Right atrium auricular region (tissue), 2 donors: Measurements from ENCODE around the gene LEP. TPM values are rescaled to one million over a fixed set of nuclear protein-coding genes. Genes with fewer than 3 reads are reported as not detected.

Experiments
- DNase-seq: peaks from one replicate; pipeline ENCODE4 v3.0.0-alpha.2; 2019; ENCODE audit warnings: low spot score
- H3K27ac ChIP-seq, 2 donors: fragments of 200-600 bp; sonication (generic); 1 replicate in 1 of 2; 2 replicates in 1 of 2; pipeline ENCODE4 v1.5.1; 2016 to 2019
- H3K27me3 ChIP-seq, 2 donors: fragments of 200-600 bp; sonication (generic); one replicate each; pipeline versions ENCODE4 v1.5.1 to v1.6.0; 2017 to 2019
- H3K36me3 ChIP-seq: fragments of 200-600 bp; sonication (generic); one replicate; pipeline ENCODE4 v1.5.1; 2016
- H3K4me1 ChIP-seq, 2 donors: fragments of 200-600 bp; sonication (generic); one replicate each; pipeline versions ENCODE4 v1.5.1 to v1.6.0; 2017 to 2019
- H3K4me3 ChIP-seq, 2 donors: fragments of 200-600 bp; sonication (generic); 1 replicate in 1 of 2; 2 replicates in 1 of 2; pipeline ENCODE4 v1.5.1; 2017 to 2019; ENCODE audit warnings: mild to moderate bottlenecking in 1 of 2, moderate library complexity in 1 of 2
- H3K9me3 ChIP-seq, 2 donors: fragments of 200-600 bp; sonication (generic); one replicate each; pipeline ENCODE4 v1.5.1; 2019
- CTCF ChIP-seq, 2 donors: fragments of 200-600 bp; sonication (generic); IDR thresholded peaks; one replicate each; pipeline ENCODE4 v1.5.1; 2019; ENCODE audit warnings: antibody characterized with exemption in 2 of 2
- total RNA-seq, 2 donors: library from RNA; depleted of rRNA; stranded (reverse); fragments of >200 nt; gene quantifications; one replicate each; pipeline ENCODE4 v1.1.0, GENCODE V29; 2016

Gene LEP
- total RNA-seq, 2 donors from 2014 or later, result 0.22 to 2.2 TPM

DNA sequence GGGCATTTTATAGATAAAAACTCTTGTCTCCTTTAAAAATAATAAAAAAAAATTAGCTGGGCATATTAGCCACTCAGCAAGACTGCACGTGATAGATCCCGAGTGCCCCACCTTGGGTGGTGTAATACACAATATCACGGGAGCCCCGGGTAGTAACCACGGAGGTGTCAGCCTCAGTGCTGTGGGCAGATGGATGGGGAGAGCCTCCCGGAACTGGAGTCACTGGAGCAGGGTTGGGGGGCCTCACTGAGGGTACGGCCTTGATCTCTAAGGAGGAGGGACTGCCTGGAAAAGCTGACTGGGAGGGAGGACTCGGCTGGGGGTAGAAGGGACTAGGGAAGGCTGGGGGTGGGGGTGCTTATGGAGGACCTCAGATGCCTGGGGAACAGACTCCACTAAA lies 12.6 kb downstream of the LEP start:
- H3K4me1 ChIP-seq, result no peaks in the 10 kb centered on the region
- no peak for TF ChIP-seq CTCF (IDR thresholded peaks at IDR 0.05)
- no peaks in the 10 kb centered on the region for H3K27me3 ChIP-seq
- no peak overlapping the region for H3K4me3 ChIP-seq
- no peaks in the 10 kb centered on the region for H3K9me3 ChIP-seq
- DNase-seq, result no peak
- H3K36me3 ChIP-seq, result no peaks in the 10 kb centered on the region
- H3K27ac ChIP-seq, result no peak overlapping the region

DNA sequence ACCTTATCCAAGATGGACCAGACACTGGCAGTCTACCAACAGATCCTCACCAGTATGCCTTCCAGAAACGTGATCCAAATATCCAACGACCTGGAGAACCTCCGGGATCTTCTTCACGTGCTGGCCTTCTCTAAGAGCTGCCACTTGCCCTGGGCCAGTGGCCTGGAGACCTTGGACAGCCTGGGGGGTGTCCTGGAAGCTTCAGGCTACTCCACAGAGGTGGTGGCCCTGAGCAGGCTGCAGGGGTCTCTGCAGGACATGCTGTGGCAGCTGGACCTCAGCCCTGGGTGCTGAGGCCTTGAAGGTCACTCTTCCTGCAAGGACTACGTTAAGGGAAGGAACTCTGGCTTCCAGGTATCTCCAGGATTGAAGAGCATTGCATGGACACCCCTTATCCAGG lies 13.4 kb downstream of the LEP start:
- Histone ChIP-seq H3K4me1 (no peaks in the 10 kb centered on the region), H3K27ac (no peak overlapping the region), H3K4me3 (no peak overlapping the region), H3K36me3 (no peaks in the 10 kb centered on the region), H3K9me3 (no peaks in the 10 kb centered on the region), H3K27me3 (no peaks in the 10 kb centered on the region)
- no peak for TF ChIP-seq CTCF (IDR thresholded peaks at IDR 0.05)
- DNase-seq, result no peak

DNA sequence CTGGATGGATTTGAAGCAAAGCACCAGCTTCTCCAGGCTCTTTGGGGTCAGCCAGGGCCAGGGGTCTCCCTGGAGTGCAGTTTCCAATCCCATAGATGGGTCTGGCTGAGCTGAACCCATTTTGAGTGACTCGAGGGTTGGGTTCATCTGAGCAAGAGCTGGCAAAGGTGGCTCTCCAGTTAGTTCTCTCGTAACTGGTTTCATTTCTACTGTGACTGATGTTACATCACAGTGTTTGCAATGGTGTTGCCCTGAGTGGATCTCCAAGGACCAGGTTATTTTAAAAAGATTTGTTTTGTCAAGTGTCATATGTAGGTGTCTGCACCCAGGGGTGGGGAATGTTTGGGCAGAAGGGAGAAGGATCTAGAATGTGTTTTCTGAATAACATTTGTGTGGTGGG lies 14.2 kb downstream of the LEP start:
- no peak overlapping the region for H3K4me3 ChIP-seq
- no peak for DNase-seq
- H3K36me3 ChIP-seq, result no peaks in the 10 kb centered on the region
- TF ChIP-seq CTCF (IDR thresholded peaks at IDR 0.05), result no peak
- no peaks in the 10 kb centered on the region for H3K9me3 ChIP-seq
- no peak overlapping the region for H3K27ac ChIP-seq
- no peaks in the 10 kb centered on the region for H3K4me1 ChIP-seq
- H3K27me3 ChIP-seq, result no peaks in the 10 kb centered on the region

DNA sequence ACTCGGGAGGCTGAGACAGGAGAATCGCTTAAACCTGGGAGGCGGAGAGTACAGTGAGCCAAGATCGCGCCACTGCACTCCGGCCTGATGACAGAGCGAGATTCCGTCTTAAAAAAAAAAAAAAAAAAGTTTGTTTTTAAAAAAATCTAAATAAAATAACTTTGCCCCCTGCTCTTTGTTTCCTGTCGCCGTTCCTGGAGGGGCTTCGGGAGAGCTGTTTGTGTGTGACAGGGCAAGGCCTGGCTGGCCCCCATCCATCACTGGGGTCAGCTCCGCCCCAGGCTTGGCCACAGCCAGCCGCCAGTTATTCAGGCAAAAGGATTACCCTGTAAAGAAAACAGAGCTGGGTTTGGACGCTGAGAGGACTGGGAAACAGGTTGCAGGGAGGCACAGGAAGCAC lies 16.4 kb downstream of the LEP start:
- Histone ChIP-seq H3K27me3 (no peaks in the 10 kb centered on the region), H3K9me3 (no peaks in the 10 kb centered on the region), H3K4me1 (no peaks in the 10 kb centered on the region), H3K36me3 (no peaks in the 10 kb centered on the region), H3K27ac (no peak overlapping the region), H3K4me3 (no peak overlapping the region)
- TF ChIP-seq CTCF (IDR thresholded peaks at IDR 0.05), result no peak
- DNase-seq, result no peak

DNA sequence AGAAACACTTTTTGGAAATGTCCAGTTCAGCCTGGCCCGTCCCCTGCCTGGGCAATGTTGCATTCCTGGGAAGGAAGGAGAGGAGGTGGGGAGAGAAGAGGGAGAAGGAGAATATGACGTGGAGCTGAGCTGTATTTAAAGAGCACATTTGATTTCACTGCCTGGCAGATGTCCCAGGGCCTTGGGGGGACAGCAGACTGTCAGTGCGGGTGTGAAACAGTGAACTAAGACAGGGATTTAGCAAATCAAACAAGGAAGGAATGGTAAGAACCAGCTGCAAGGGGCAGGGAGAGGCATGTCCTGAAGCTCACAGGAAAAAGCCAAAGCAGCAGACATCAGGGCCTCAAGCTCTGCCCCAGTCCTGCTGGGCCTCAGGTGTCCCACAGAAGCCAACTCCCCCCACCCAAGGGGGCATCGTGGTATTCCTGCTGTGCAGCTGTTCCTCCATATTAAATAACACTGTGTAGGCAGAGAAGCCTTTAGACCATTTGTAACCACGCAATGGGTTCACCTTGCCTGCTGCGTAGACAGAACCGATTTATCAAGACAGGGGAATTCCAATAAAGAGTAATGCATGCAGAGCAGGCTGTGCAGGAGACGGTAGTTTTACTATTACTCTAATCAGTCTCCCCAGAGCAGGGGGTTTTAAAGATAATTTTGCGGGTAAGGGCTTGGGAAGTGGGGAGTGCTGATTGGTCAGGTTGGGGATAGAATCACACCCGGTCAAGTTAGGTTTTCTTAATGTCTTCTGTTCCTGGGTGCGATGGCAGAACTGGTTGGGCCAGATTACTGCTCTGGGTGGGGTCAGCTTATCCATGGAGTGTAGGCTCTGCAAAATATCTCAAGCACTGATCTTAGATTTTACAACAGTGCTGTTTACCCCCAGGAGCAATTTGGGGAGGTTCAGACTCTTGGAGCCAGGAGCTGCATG lies 18.3 kb downstream of the LEP start:
- no peaks in the 10 kb centered on the region for H3K36me3 ChIP-seq
- no peak overlapping the region for H3K27ac ChIP-seq
- H3K9me3 ChIP-seq, result no peaks in the 10 kb centered on the region
- no peak for DNase-seq
- no peak overlapping the region for H3K4me3 ChIP-seq
- TF ChIP-seq CTCF (IDR thresholded peaks at IDR 0.05), result no peak
- no peaks in the 10 kb centered on the region for H3K27me3 ChIP-seq
- no peaks in the 10 kb centered on the region for H3K4me1 ChIP-seq
